Raji (cell line): ENCODE measurements around the gene SLC35B2.

ENCODE experiments used
- POLR2A ChIP-seq: IDR thresholded peaks from 2 replicates; pipeline ENCODE4 v1.6.1; 2011; ENCODE audit warnings: low read depth, low read length, control low read depth; ENCODE audit not compliant: insufficient read depth

Gene SLC35B2

DNA sequence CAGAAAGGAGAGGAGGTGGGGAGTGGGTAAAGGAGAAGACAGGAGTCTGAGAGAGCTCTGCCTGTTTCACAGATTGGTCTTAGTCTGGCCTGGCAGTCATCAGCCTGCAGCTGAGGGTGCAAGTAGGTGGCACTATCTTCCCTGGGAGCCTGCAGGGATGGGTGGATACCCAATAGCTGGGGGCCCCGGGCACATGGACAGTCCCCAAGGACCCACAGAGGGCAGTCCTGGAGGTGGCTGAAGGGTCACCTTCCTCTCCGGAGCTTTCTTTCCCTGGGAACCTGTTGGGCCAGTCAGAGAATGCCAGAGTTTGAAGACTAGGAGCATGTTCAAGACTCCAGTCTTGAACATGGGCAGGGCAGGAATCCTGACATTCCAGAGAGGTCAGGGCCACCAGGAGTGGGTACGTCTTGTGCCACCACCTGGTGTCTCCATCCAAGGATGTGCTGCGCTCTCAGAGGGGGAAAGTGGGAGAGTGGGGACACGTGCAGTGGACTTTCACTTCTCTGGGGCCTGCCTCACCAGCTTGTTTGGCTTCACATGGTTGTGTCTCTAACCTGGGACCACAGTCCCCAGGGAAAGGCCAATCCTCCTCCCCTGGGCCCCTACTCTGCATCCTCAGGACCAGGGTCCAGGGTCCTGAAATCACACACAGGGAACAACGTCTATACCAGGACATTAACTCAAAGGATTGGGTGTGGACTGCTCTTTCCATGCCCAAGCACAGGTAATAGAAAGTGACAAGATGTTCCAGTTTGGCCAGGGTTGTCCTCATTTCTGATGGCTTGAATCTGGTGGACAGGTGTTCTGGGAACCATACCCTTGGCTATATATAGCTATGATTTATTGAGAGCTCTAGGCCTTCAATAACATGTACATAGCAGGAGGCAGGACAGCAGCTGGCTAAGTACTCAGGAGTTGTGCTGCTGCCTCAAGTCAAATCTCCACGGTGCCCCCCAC is 37.8 kb upstream of the SLC35B2 start:
- TF ChIP-seq POLR2A, result peak; percentile 29; the same call in 1 of the 2 replicates

DNA sequence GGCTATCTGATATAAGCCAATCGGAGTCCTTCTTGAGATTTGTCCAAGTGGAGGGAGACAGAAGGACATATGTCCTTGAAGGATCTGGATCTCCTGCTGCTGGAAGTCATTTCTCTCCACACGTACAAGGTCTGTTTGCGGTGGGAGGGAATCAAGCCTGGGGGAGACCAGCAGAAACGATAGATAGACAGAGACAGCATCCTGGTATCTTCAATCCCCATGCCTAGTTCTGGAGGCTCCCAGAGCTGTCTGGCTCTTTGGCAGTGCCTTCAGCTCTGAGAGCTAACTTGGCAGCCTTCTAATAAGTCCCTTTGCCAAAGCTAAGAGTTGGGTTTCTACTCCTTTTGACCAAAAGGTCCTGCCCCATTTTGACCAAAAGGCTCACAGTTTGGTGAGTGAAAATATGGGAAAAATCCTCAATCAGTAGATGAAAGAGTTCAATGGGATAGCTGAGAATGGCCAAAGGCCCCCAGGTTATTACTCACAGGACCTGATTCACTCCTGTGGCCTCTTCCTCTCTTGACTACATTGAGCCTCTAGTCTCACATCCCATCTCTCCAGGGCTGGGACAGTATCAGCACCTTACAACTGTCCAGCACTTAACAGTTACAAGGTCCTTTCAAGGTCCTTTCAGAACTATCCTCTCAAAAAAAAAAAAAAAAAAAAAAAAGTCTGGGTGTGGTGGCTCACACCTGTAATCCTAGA is 35.5 kb upstream of the SLC35B2 start:
- no peak for TF ChIP-seq POLR2A

DNA sequence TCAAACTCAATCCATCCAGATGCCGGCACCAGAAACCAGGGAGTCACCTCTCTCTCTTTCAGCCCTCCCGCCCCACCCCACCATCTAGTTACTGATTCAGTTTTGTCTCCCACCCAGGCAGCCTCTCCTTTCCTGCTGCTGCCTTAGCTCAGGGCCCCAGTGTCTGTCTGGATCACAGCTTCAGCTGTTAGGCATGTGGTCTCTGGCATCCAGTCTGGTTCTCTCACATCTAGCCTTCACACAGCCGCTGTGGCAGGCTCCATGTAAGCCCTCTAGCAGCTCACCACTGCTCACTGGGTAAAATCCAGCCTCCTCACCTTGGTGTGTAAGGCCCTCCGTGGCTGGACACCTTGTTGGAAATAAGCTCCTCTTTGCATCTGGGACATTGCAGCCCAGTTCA is 34.5 kb upstream of the SLC35B2 start:
- TF ChIP-seq POLR2A, result no peak

DNA sequence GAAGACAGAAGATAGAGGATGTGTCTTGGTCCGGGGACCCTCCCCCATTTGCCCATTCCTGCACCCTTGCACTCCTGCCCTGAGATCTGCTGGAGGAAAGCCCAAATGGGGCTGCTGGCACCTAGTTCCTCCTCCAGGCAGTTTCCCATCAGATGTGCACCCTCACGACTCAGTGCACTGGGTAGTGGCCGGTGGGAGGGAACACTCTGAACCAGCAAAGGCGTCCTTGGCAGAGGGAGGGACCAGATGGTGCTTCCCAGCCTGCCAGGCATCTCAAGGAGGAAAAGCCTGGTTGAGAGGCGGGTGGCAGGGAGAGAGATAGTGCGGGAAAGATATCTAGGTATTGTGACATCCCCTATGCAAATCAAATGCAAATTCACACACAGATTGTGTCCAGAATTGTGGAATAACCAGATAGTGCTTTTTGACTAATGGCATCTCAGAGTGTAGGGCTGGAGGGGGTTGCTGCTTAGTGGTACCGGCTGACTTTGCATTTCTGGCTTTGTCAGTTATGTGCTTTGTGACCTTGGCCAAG is 32.5 kb upstream of the SLC35B2 start:
- TF ChIP-seq POLR2A, result no peak

DNA sequence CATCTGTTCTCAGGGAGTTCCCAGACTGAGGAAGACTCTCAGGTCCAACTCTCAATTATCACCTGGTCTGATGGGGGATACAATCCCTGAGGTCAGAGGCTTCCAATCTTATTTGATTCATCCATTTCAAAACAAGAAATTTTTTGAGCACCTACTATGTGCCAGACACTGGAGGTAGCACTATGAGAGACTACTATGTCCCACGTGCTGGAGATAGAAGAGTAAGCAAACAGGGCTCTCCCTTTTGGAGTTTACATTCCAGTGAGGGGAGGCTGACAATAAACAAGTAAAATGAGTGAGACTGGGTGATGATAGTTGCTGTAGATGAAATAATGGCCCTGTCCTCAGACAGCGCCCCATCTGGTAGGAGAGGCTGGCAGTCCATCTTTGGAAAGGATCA is 29.4 kb upstream of the SLC35B2 start:
- no peak for TF ChIP-seq POLR2A

DNA sequence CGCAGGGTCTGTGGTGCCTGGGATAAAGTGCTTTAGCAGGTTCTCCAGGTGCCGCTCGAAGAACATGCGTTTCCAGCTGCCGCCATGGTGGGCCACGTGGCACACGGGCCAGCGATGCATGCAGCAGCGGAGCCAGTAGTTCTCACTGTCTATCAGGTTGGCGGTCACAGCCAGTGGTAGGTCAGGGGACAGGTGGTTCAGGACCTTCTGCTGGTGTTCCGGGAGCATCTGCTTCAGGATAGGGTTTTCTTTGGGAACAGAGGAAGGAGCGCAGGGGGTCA is 28.9 kb upstream of the SLC35B2 start:
- no peak for TF ChIP-seq POLR2A

DNA sequence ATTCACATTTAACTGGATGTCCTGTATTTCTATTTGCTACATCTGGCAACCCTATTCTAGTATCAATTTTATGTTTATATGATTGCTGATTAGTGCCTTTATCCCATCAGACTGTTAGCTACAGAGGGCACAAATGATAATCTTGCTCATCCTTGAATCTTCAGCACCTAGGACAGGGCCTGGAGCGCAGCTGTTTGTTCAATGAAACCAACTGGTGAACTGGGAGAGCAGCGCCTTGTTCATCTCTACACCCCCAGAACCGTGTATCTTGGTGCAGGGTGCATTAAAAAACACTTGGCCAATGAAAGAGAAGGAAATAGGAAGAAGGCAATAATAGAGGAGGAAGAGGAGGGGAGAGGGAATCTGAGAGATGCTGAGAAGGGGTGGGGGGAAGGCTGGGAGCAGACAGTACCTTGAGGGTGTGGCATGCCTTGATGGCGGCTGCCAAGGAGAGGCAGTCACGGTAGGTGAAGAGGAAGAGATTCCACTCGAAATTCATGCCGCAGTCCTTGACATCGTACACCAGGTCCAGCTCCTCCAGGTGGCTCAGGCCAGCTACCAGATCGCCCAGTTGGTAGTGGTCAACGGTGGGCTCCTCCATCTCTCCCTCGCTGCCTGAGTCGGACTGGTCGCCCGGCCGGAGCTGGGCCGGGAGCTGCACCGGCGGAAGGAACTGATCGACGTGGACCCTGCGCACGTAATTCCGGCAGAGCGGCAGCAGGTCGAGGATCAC is 28.4 kb upstream of the SLC35B2 start:
- TF ChIP-seq POLR2A, result no peak

DNA sequence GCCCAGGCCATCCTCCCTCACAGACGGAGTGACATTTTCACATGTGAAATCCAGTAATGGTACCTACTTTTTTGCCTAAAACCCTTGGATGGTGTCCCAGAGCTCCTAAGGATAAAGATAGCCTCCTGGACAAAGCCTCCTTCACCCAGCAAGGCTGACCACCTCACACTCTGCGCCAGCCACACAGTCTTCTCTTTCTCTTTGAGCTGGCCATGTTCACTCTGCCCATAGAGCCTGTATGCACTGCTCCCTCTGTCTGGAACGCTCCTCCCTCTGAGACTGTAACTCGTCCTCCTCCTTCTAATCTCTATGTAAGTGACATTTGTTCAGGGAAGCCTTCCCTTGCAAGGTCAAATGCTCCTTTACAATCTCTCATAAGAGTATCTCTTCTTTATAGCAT is 27.5 kb upstream of the SLC35B2 start:
- TF ChIP-seq POLR2A, result no peak

DNA sequence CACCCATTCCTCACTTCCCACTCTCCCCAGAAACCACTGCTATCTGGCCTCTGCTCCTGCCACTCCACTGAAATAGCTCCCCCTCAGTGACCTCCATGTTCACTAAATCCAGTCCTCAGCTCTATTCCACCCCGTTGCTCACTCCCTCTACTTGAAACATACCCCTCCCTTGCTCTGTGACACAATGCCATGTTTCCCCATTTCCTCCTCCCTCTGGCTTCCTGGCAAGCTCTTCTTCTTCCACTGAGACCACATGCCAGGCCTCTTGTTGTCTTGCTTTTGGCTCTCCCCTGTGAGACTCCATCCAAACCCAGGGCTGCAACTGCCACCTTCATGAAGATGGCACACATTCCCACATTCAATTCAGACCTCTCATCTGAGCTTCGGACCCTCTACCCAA is 26.8 kb upstream of the SLC35B2 start:
- no peak for TF ChIP-seq POLR2A

DNA sequence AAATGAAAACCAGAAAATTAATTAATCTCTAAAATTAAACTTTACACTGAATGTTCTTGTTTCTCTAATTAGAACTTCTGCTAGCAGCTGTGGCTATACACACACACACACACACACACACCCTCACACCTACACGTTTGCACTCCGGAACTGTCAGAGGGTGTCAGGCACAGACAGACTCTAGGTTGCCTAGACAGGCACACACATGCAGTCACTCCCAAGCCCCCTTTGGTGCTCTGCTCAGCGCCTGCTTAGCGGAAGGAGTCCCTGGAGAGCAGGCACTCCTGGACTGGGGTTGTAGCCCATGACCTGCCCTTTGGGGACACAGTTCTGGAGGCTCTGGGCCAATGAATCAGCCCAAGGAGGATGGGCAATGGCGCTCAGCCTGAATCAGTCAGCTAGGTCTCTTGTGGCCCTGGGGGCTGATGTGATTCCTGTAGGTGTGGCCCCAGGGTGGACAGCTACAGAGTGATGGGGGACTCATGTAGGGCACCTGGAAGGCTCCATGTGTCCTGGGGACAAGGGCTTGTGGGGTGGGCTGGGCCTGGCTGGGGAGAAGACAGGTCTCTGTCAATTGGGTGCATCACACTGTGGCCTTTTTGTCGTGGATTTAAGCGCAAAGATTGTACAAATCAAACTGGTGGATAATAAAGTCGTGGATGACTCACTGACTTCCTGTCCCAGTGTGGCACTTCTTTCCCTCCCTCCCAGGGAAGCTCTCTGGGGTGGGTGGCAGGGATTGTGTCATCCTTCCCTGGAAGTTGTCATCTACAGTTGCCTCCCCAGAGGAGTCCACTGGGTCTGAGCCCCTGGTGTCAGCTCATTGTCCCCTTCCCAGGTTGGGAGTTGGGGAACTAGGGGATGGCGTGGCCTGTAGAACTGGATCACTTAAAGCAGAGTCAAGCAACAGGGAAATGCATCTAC is 21.7 kb upstream of the SLC35B2 start:
- TF ChIP-seq POLR2A, result no peak

DNA sequence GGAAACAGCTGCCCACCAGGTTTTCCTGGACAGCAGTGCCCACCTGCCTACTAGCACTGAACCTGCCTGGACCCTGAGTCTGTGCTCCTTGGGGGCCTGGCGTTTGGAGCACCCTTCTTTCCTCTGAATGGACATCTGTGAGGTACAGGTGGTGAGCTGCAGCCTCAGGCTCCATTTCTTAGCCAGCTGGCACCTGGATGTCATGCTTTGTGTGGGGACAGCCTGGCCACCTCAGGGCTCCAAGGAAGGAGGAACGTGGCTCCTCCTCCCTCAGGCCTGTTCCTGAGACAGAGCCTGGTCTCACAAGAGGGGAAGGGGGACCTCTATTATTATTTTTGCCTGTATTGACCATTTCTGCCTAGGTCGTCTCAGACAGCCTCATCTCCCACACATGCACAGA is 21.0 kb upstream of the SLC35B2 start:
- no peak for TF ChIP-seq POLR2A

DNA sequence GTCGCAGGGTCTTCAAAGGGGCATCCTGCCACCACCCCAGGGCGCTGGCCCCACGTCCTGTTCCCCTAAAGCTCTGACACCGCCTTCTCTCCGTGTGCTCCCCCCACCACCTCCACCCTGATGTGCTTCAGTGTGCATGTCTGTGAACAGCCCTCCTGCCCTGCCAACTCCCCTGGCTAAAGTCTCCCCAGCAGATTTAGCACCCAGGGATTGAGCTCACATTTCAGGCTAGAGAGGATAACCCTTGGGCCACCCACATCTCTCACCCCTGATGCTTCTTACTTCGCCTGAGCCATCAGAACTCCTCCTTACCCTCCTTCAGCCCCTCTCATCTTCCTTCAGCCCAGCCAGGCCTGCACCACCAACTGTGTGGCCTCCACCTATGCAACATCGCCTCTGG is 20.4 kb upstream of the SLC35B2 start:
- TF ChIP-seq POLR2A, result no peak

DNA sequence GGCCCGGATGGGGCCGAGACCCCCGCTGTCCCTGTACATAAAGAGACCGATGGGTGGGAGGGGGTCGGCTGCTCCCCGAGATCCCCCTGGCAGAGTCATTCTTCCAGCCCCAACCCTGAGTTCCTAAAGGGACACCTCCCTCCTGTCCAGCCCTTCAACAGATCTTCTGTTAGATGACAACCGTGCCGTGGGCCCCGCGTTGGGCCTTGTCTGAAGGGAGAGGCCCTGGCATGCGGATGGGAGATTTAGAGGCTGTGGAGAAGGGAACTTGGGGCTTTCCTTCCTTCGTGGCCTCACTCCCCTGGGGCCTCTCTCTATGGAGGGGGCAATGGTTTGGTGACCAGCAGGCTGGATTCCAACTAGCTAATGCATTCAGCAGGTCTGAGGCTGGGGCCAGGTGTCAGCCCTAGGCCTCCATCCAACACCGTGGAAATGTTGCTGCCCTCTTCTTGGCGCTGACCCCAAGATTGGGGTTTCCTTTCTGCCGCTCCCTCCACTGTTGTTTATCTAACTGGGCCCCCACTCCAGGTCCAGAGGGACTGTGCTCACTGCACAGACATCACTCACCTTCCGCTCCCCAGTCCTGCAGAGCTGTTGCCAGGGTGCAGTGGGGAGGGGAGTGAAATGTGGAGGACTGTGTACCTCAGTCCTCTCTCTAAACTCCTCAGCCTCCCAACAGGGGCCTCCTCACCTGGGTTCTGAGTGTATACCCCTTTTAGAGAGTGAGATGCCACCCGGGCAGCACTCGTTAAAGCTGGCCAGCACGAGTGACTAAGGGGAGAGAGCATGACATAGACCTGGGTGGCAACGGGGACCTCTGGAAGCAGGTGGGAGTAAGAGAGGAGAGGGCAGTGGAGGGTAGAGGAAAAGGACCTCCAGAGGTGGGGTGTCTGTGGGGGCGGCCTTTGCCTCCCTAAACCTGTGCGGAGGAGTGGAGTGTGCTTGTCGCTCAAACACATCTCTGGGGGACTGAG is 19.6 kb upstream of the SLC35B2 start:
- no peak for TF ChIP-seq POLR2A

DNA sequence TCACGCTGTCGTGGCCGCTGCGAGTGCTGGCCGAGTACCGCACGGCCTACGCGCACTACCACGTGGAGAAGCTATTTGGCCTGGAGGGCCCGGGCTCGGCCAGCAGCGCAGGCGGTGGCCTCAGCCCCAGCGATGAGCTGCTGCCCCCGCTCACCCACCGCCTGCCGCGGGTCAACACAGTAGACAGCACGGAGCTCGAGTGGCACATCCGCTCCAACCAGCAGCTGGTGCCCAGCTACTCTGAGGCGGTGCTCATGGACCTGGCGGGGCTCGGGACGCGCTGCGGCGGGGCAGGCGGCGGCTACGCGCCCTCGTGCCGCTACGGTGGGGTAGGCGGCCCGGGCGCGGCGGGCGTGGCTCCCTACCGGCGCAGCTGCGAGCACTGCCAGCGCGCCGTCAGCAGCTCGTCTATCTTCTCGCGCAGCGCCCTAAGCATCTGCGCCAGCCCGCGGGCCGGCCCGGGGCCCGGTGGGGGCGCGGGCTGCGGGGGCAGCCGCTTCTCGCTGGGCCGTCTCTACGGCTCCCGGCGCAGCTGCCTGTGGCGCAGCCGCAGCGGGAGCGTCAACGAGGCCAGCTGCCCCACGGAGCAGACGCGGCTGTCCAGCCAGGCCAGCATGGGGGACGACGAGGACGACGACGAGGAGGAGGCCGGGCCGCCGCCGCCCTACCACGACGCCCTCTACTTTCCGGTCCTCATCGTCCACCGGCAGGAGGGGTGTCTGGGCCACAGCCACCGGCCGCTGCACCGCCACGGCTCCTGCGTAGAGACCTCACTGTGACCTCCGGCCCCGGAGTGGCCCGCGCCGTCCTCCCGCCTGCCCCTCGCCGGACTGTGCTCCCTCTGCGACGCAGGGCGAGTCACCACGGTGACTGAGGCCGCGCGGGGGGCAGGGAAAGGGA is 18.7 kb upstream of the SLC35B2 start:
- TF ChIP-seq POLR2A, result no peak
